CD14-positive monocyte (primary cell): Measurements from ENCODE around the gene ZNF576. TPM values are rescaled to one million over a fixed set of nuclear protein-coding genes. Genes with fewer than 3 reads are reported as not detected.

Experiments
- DNase-seq, 3 donors: peaks; one replicate each; pipeline ENCODE4 v3.0.0-alpha.2; 2011 to 2022
- H2AFZ ChIP-seq: 2 replicates; pipeline ENCODE4 v1.6.0; 2012; ENCODE audit warnings: mild to moderate bottlenecking, low read depth, low read length, inconsistent platforms; ENCODE audit not compliant: insufficient read depth, poor library complexity, severe bottlenecking
- H3K27ac ChIP-seq, 2 donors: 1 replicate in 1 of 2; 2 replicates in 1 of 2; pipeline ENCODE4 v1.5.1; 2012 to 2013; ENCODE audit warnings: low read length in 2 of 2, control low read depth in 1 of 2, inconsistent platforms in 1 of 2, low read depth in 1 of 2, mild to moderate bottlenecking in 1 of 2
- H3K27me3 ChIP-seq, 2 donors: one replicate each; pipeline versions ENCODE4 v1.6.0 to v1.6.1; 2011 to 2013; ENCODE audit warnings: low read length in 2 of 2; ENCODE audit not compliant: control insufficient read depth in 2 of 2, insufficient read depth in 2 of 2
- H3K36me3 ChIP-seq, 2 donors: replicated peaks in 1 of 2; 1 replicate in 1 of 2; 2 replicates in 1 of 2; pipeline versions ENCODE4 v1.5.1 to v1.6.1; 2012 to 2013; ENCODE audit warnings: low read length in 2 of 2, control low read depth in 1 of 2, inconsistent platforms in 1 of 2, mild to moderate bottlenecking in 1 of 2; ENCODE audit not compliant: insufficient read depth in 2 of 2, control insufficient read depth in 1 of 2
- H3K4me1 ChIP-seq, 2 donors: 1 replicate in 1 of 2; 2 replicates in 1 of 2; pipeline versions ENCODE4 v1.5.1 to v1.6.1; 2012 to 2013; ENCODE audit warnings: low read length in 2 of 2, control low read depth in 1 of 2, inconsistent platforms in 1 of 2, mild to moderate bottlenecking in 1 of 2, moderate library complexity in 1 of 2; ENCODE audit not compliant: insufficient read depth in 2 of 2, control insufficient read depth in 1 of 2
- H3K4me2 ChIP-seq: replicated peaks from 2 replicates; pipeline ENCODE3; 2012; ENCODE audit warnings: low read length, moderate library complexity, mild to moderate bottlenecking; ENCODE audit not compliant: poor library complexity, severe bottlenecking; ENCODE audit errors: extremely low read depth
- H3K4me3 ChIP-seq, 3 experiments: fragments of 200-600 bp in 1 of 3; sonication (generic) in 1 of 3; replicated peaks in 1 of 3; 1 replicate in 2 of 3; 2 replicates in 1 of 3; pipeline ENCODE4 v1.5.1; 2011 to 2013; ENCODE audit warnings: low read length in 3 of 3, mild to moderate bottlenecking in 3 of 3, control low read depth in 2 of 3, low read depth in 2 of 3, inconsistent platforms in 1 of 3, moderate library complexity in 1 of 3
- H3K79me2 ChIP-seq: 2 replicates; pipeline ENCODE4 v1.6.0; 2012; ENCODE audit warnings: mild to moderate bottlenecking, control low read depth, inconsistent platforms, low read length, moderate library complexity; ENCODE audit not compliant: insufficient read depth
- H3K9ac ChIP-seq: 2 replicates; pipeline ENCODE4 v1.6.0; 2017; ENCODE audit warnings: low read length, mild to moderate bottlenecking; ENCODE audit not compliant: insufficient read depth, poor library complexity, severe bottlenecking
- H3K9me3 ChIP-seq, 2 donors: replicated peaks in 1 of 2; 1 replicate in 1 of 2; 2 replicates in 1 of 2; pipeline versions ENCODE4 v1.5.1 to v1.6.1; 2012 to 2013; ENCODE audit warnings: low read length in 2 of 2, control low read depth in 1 of 2; ENCODE audit not compliant: control insufficient read depth in 1 of 2, insufficient read depth in 1 of 2
- H4K20me1 ChIP-seq: 2 replicates; pipeline ENCODE4 v1.6.0; 2012; ENCODE audit warnings: mild to moderate bottlenecking, low read length, control low read depth, moderate library complexity; ENCODE audit not compliant: insufficient read depth
- H3K27ac Mint-ChIP-seq, 7 donors: one replicate each; pipeline ENCODE4 v1.8.0; 2020; ENCODE audit warnings: mild to moderate bottlenecking in 7 of 7, mixed read lengths in 7 of 7, moderate library complexity in 6 of 7, inconsistent platforms in 2 of 7
- H3K27me3 Mint-ChIP-seq, 3 donors: one replicate each; pipeline ENCODE4 v1.8.0; 2021 to 2022; ENCODE audit warnings: low read depth in 3 of 3, mild to moderate bottlenecking in 3 of 3, mixed read lengths in 3 of 3, moderate library complexity in 3 of 3, inconsistent platforms in 1 of 3
- H3K36me3 Mint-ChIP-seq, 2 donors: one replicate each; pipeline ENCODE4 v1.8.0; 2020; ENCODE audit warnings: mixed read lengths in 2 of 2, inconsistent platforms in 1 of 2, mild to moderate bottlenecking in 1 of 2
- H3K4me1 Mint-ChIP-seq: one replicate; pipeline ENCODE4 v1.8.0; 2020; ENCODE audit warnings: mild to moderate bottlenecking, mixed read lengths
- H3K4me3 Mint-ChIP-seq, 2 donors: one replicate each; pipeline ENCODE4 v1.8.0; 2020; ENCODE audit warnings: mild to moderate bottlenecking in 2 of 2, mixed read lengths in 2 of 2, moderate library complexity in 1 of 2
- H3K9me3 Mint-ChIP-seq, 7 donors: one replicate each; pipeline ENCODE4 v1.8.0; 2020 to 2022; ENCODE audit warnings: mixed read lengths in 7 of 7, mild to moderate bottlenecking in 6 of 7, moderate library complexity in 6 of 7, inconsistent platforms in 2 of 7
- WGBS: methylation state at CpG from one replicate; pipeline ENCODE4 v1.1.5; 2013; ENCODE audit warnings: missing lambda C conversion rate; ENCODE audit not compliant: insufficient coverage; 5-methylcytosine and 5-hydroxymethylcytosine counted together
- intact Hi-C, 2 donors: fragments of 100-400 bp; cut with micrococcal nuclease; formaldehyde crosslinking; loops; one replicate each; pipeline versions ENCODE4 v1.15.0 to v1.15.1; 2023
- polyA plus RNA-seq, 3 donors: library from polyadenylated mRNA; depleted of rRNA in 1 of 3; unstranded in 2 of 3; stranded (reverse) in 1 of 3; fragments of 300-500 nt in 2 of 3; fragments of >200 nt in 1 of 3; fragmentation: Illumina TruSeq in 2 of 3; gene quantifications; 1 replicate in 2 of 3; 2 replicates in 1 of 3; pipeline ENCODE4 v1.2.3, GENCODE V29; 2012 to 2021
- TF ChIP-seq, protein P1 (sequence below): fragments of 200-600 bp; IDR thresholded peaks from one replicate; pipeline ENCODE4 v1.8.0; 2022; ENCODE audit warnings: antibody characterized with exemption, mild to moderate bottlenecking

The ZNF576 gene
- polyA plus RNA-seq, 3 donors = 3.6 to 8.4 (median 7.2) TPM

DNA sequence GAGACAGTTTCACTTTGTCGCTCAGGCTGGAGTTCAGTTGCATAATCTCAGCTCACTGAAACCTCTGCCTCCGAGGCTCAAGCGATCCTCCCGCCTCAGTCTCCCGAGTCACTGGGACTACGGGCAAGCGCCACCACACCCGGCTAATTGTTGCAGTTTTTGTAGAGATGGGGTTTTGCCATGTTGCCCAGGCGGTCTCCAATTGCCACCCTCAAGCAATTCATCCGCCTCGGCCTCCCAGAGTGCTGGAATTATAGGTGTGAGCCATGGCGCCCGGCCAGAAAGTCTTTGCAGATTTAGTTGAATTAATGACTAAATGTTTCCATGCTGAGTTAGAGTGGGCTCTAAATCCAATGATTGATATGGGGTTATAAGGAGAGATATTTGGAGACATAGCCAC is 47.8 kb downstream of the ZNF576 start:
- Histone ChIP-seq H4K20me1 (peaks cover 38% of the 10 kb centered on the region), H3K9ac (no peak overlapping the region), H3K36me3 (peaks cover 31 to 35% of the 10 kb centered on the region in 2 donors), H3K4me1 (peaks cover 6 to 7% of the 10 kb centered on the region in 2 donors), H3K79me2 (no peaks in the 10 kb centered on the region), H3K9me3 (peaks cover 0 to 6% of the 10 kb centered on the region in 2 donors), H3K4me3 (no peak overlapping the region), H3K27ac (no peak overlapping the region), H3K4me2 (no peak overlapping the region), H2AFZ (no peak overlapping the region), H3K27me3 (peaks cover 15 to 22% of the 10 kb centered on the region in 2 donors)
- peaks cover 0 to 20% (median 12%) of the 10 kb centered on the region in 7 donors for H3K9me3 Mint-ChIP-seq
- peaks cover 23 to 27% (median 24%) of the 10 kb centered on the region in 3 donors for H3K27me3 Mint-ChIP-seq
- peaks cover 46 to 51% of the 10 kb centered on the region in 2 donors for H3K36me3 Mint-ChIP-seq
- TF ChIP-seq, protein P1, sequence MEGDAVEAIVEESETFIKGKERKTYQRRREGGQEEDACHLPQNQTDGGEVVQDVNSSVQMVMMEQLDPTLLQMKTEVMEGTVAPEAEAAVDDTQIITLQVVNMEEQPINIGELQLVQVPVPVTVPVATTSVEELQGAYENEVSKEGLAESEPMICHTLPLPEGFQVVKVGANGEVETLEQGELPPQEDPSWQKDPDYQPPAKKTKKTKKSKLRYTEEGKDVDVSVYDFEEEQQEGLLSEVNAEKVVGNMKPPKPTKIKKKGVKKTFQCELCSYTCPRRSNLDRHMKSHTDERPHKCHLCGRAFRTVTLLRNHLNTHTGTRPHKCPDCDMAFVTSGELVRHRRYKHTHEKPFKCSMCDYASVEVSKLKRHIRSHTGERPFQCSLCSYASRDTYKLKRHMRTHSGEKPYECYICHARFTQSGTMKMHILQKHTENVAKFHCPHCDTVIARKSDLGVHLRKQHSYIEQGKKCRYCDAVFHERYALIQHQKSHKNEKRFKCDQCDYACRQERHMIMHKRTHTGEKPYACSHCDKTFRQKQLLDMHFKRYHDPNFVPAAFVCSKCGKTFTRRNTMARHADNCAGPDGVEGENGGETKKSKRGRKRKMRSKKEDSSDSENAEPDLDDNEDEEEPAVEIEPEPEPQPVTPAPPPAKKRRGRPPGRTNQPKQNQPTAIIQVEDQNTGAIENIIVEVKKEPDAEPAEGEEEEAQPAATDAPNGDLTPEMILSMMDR = no peak
- DNase-seq = no peak
- WGBS = 72% methylated on average over 5 of the region's 13 CpGs
- no peak overlapping the region for H3K4me3 Mint-ChIP-seq
- H3K4me1 Mint-ChIP-seq = peaks cover 11% of the 10 kb centered on the region
- H3K27ac Mint-ChIP-seq = peak overlapping the region in 2 of 7 donors; percentile 37 to 83
- intact Hi-C loops = no loop called here

DNA sequence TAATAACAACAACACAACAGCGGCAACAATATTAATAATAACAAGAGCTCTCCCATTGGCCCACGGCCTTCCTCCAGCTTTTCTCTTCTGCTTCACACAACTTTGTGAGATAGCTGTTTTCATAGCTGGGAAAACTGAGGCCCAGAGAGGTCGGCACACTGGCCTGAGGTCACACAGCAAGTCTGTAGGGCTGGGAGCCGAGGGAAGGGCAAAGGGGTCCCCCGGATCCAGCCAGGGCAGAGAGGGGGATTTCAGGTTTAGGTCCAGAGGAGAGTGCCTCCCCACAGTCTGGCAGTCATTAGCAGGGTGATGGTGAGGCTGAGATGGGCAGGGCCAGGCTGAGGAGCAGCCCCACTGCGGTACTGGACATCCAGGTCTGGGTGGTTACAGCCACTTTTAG is 52.2 kb downstream of the ZNF576 start:
- 96% methylated on average over 4 of the region's 6 CpGs for WGBS
- Mint-ChIP-seq H3K4me3 (no peak overlapping the region), H3K27ac (peak overlapping the region in 1 of 7 donors; percentile 35), H3K9me3 (peaks cover 0 to 13% (median 4%) of the 10 kb centered on the region in 7 donors), H3K4me1 (peaks cover 3% of the 10 kb centered on the region), H3K36me3 (peaks cover 61 to 83% of the 10 kb centered on the region in 2 donors), H3K27me3 (peaks cover 0 to 4% (median 4%) of the 10 kb centered on the region in 3 donors)
- Histone ChIP-seq H3K4me1 (no peaks in the 10 kb centered on the region), H3K4me2 (no peak overlapping the region), H3K4me3 (no peak overlapping the region), H2AFZ (no peak overlapping the region), H3K9me3 (no peaks in the 10 kb centered on the region), H3K9ac (no peak overlapping the region), H3K79me2 (peaks cover 10% of the 10 kb centered on the region), H3K36me3 (peaks cover 70 to 78% of the 10 kb centered on the region in 2 donors), H3K27ac (no peak overlapping the region), H3K27me3 (no peaks in the 10 kb centered on the region), H4K20me1 (peaks cover 73% of the 10 kb centered on the region)
- TF ChIP-seq, protein P1 = no peak
- intact Hi-C loops = no loop called here
- DNase-seq = no peak
